Caco-2 (cell line): Measurements from ENCODE around the gene TPRG1L. TPM values are rescaled to one million over a fixed set of nuclear protein-coding genes. Genes with fewer than 3 reads are reported as not detected.

Experiments
- BruUV-seq: library from RNA; stranded (reverse); fragments of 400-500 nt; replicated peaks from 2 replicates; lab custom pipeline; 2021; lab: Mats Ljungman, UMichigan
- CTCF ChIA-PET: fragments of 300-600 bp; sonication (Branson Sonifier 250); formaldehyde crosslinking; loops from one replicate; lab custom pipeline; 2022; ENCODE audit warnings: antibody characterized with exemption; lab: Charles Lee
- POLR2A ChIA-PET: fragments of 300-600 bp; sonication (Branson Sonifier 250); formaldehyde crosslinking; loops from one replicate; lab custom pipeline; 2022; ENCODE audit warnings: antibody characterized with exemption; lab: Charles Lee
- DNase-seq, 2 experiments: peaks; one replicate each; pipeline versions ENCODE4 v3.0.0 to v3.0.0-alpha.2; 2020 to 2022
- H3K27me3 ChIP-seq: replicated peaks from 2 replicates; pipeline ENCODE4 v1.6.0; 2011; ENCODE audit warnings: low read length; ENCODE audit not compliant: control insufficient read depth, insufficient read depth
- H3K36me3 ChIP-seq: 2 replicates; pipeline ENCODE4 v1.5.1; 2011; ENCODE audit warnings: low read length; ENCODE audit not compliant: control insufficient read depth, insufficient read depth
- H3K4me1 ChIP-seq: fragments of 250-450 bp; sonication (Bioruptor Pico); 2 replicates; pipeline ENCODE4 v1.5.1; 2020; ENCODE audit warnings: mild to moderate bottlenecking
- H3K4me3 ChIP-seq: 2 replicates; pipeline ENCODE4 v1.5.1; 2011; ENCODE audit warnings: low read depth, mild to moderate bottlenecking, control low read depth, low read length
- H3K9me3 ChIP-seq: fragments of 250-450 bp; sonication (Bioruptor Pico); 2 replicates; pipeline ENCODE4 v1.5.1; 2020; ENCODE audit warnings: mild to moderate bottlenecking, moderate library complexity
- H3K27ac Mint-ChIP-seq: one replicate; pipeline ENCODE4 v1.8.0; 2022; ENCODE audit warnings: mixed read lengths; ENCODE audit not compliant: unreplicated experiment
- H3K27me3 Mint-ChIP-seq: one replicate; pipeline ENCODE4 v1.8.0; 2022; ENCODE audit warnings: mixed read lengths; ENCODE audit not compliant: insufficient read depth, unreplicated experiment
- H3K36me3 Mint-ChIP-seq: one replicate; pipeline ENCODE4 v1.8.0; 2022; ENCODE audit warnings: mild to moderate bottlenecking, mixed read lengths; ENCODE audit not compliant: insufficient read depth, unreplicated experiment
- H3K4me1 Mint-ChIP-seq: one replicate; pipeline ENCODE4 v1.8.0; 2022; ENCODE audit warnings: low read depth, mixed read lengths; ENCODE audit not compliant: unreplicated experiment
- H3K4me3 Mint-ChIP-seq: one replicate; pipeline ENCODE4 v1.8.0; 2022; ENCODE audit warnings: mild to moderate bottlenecking, moderate library complexity, mixed read lengths; ENCODE audit not compliant: unreplicated experiment
- H3K9me3 Mint-ChIP-seq: one replicate; pipeline ENCODE4 v1.8.0; 2022; ENCODE audit warnings: mixed read lengths; ENCODE audit not compliant: unreplicated experiment
- CTCF ChIP-seq, 2 experiments: fragments of 200-600 bp in 1 of 2; IDR thresholded peaks; 1 replicate in 1 of 2; 2 replicates in 1 of 2; pipeline versions ENCODE4 v1.5.1 to v1.8.0; 2011 to 2022; ENCODE audit warnings: antibody characterized with exemption in 1 of 2, control low read depth in 1 of 2, inconsistent platforms in 1 of 2, low read depth in 1 of 2, low read length in 1 of 2, mild to moderate bottlenecking in 1 of 2, moderate library complexity in 1 of 2; ENCODE audit not compliant: insufficient read depth in 1 of 2, severe bottlenecking in 1 of 2, unreplicated experiment in 1 of 2
- intact Hi-C: fragments of 100-400 bp; cut with micrococcal nuclease; formaldehyde crosslinking; loops from one replicate; pipeline ENCODE4 v1.10.0; 2022; ENCODE audit not compliant: unreplicated experiment
- total RNA-seq: library from RNA; stranded (reverse); gene quantifications from 2 replicates; pipeline ENCODE4 v1.2.3, GENCODE V29; 2022

The TPRG1L gene
- total RNA-seq, 1 experiment from 2014 or later: 43.9 TPM

GRCh38 chr1:3596663-3597598, 27.9 kb upstream of the TPRG1L start:
- Mint-ChIP-seq H3K4me3 (no peak overlapping the region), H3K27me3 (no peaks in the 10 kb centered on the region), H3K4me1 (no peaks in the 10 kb centered on the region), H3K9me3 (no peaks in the 10 kb centered on the region), H3K27ac (no peak overlapping the region), H3K36me3 (no peaks in the 10 kb centered on the region)
- no peak for DNase-seq
- intact Hi-C loops: no loop called here
- no TSS peak for BruUV-seq
- ChIA-PET POLR2A (no interaction called here), CTCF (no interaction called here)
- Histone ChIP-seq H3K4me1 (no peaks in the 10 kb centered on the region), H3K9me3 (no peaks in the 10 kb centered on the region), H3K4me3 (no peak overlapping the region), H3K36me3 (no peaks in the 10 kb centered on the region), H3K27me3 (no peaks in the 10 kb centered on the region)
- TF ChIP-seq CTCF (IDR thresholded peaks at IDR 0.05; ENCODE audit: insufficient read depth in 1 of 2, low read depth in 1 of 2, low read length in 1 of 2, severe bottlenecking in 1 of 2, unreplicated experiment in 1 of 2): no peak

GRCh38 chr1:3597599-3597964, 27.2 kb upstream of the TPRG1L start:
- H3K27me3 Mint-ChIP-seq: no peaks in the 10 kb centered on the region
- H3K36me3 ChIP-seq: no peaks in the 10 kb centered on the region
- H3K4me1 ChIP-seq: no peaks in the 10 kb centered on the region
- TF ChIP-seq CTCF (IDR thresholded peaks at IDR 0.05; ENCODE audit: insufficient read depth in 1 of 2, low read depth in 1 of 2, low read length in 1 of 2, severe bottlenecking in 1 of 2, unreplicated experiment in 1 of 2): no peak
- H3K4me1 Mint-ChIP-seq: no peaks in the 10 kb centered on the region
- no peaks in the 10 kb centered on the region for H3K27me3 ChIP-seq
- ChIA-PET POLR2A (no interaction called here), CTCF (no interaction called here)
- H3K4me3 ChIP-seq: no peak overlapping the region
- DNase-seq: no peak
- BruUV-seq: no TSS peak
- no peaks in the 10 kb centered on the region for H3K36me3 Mint-ChIP-seq
- H3K9me3 Mint-ChIP-seq: no peaks in the 10 kb centered on the region
- intact Hi-C loops: no loop called here
- H3K9me3 ChIP-seq: no peaks in the 10 kb centered on the region
- no peak overlapping the region for H3K4me3 Mint-ChIP-seq
- no peak overlapping the region for H3K27ac Mint-ChIP-seq

GRCh38 chr1:3598051-3598491, 26.7 kb upstream of the TPRG1L start:
- Mint-ChIP-seq H3K4me3 (no peak overlapping the region), H3K27ac (no peak overlapping the region), H3K4me1 (no peaks in the 10 kb centered on the region), H3K36me3 (no peaks in the 10 kb centered on the region), H3K9me3 (no peaks in the 10 kb centered on the region), H3K27me3 (no peaks in the 10 kb centered on the region)
- Histone ChIP-seq H3K4me3 (no peak overlapping the region), H3K27me3 (no peaks in the 10 kb centered on the region), H3K9me3 (no peaks in the 10 kb centered on the region), H3K36me3 (no peaks in the 10 kb centered on the region), H3K4me1 (no peaks in the 10 kb centered on the region)
- BruUV-seq: no TSS peak
- CTCF ChIA-PET: no interaction called here
- TF ChIP-seq CTCF (IDR thresholded peaks at IDR 0.05; ENCODE audit: insufficient read depth in 1 of 2, low read depth in 1 of 2, low read length in 1 of 2, severe bottlenecking in 1 of 2, unreplicated experiment in 1 of 2): no peak
- intact Hi-C loops: no loop called here
- POLR2A ChIA-PET: no interaction called here
- no peak for DNase-seq
